HEK293 (cell line): Measurements from ENCODE around the gene ESCO1.

Experiments used
- CTCF ChIP-seq: fragments of 450-650 bp; formaldehyde crosslinking; IDR thresholded peaks from 2 replicates; pipeline ENCODE4 v1.5.1; 2016; ENCODE audit warnings: missing biosample characterization, missing genetic modification characterization
- MZF1 ChIP-seq: fragments of 450-650 bp; formaldehyde crosslinking; IDR thresholded peaks from 2 replicates; pipeline ENCODE4 v1.5.1; 2017; ENCODE audit warnings: missing biosample characterization, missing genetic modification characterization, borderline replicate concordance
- SP2 ChIP-seq: fragments of 450-650 bp; formaldehyde crosslinking; IDR thresholded peaks from 2 replicates; pipeline ENCODE4 v1.5.1; 2016; ENCODE audit warnings: missing biosample characterization, missing genetic modification characterization
- ZNF335 ChIP-seq: fragments of 450-650 bp; formaldehyde crosslinking; conservative IDR thresholded peaks from 2 replicates; pipeline ENCODE4 v1.5.1; 2016; ENCODE audit warnings: missing biosample characterization, missing genetic modification characterization
- ZNF391 ChIP-seq: fragments of 450-650 bp; formaldehyde crosslinking; IDR thresholded peaks from 2 replicates; pipeline ENCODE4 v1.5.1; 2016; ENCODE audit warnings: low read depth, missing biosample characterization, missing genetic modification characterization, borderline replicate concordance
- ZNF518A ChIP-seq: fragments of 450-650 bp; formaldehyde crosslinking; conservative IDR thresholded peaks from 2 replicates; pipeline ENCODE4 v1.5.1; 2016; ENCODE audit warnings: low read depth, missing biosample characterization, missing genetic modification characterization
- ZNF654 ChIP-seq: fragments of 450-650 bp; formaldehyde crosslinking; IDR thresholded peaks from 2 replicates; pipeline ENCODE4 v1.5.1; 2016; ENCODE audit warnings: low read depth, missing biosample characterization, missing genetic modification characterization
- ZNF670 ChIP-seq: fragments of 450-650 bp; formaldehyde crosslinking; IDR thresholded peaks from 2 replicates; pipeline ENCODE4 v1.5.1; 2016; ENCODE audit warnings: missing biosample characterization, missing genetic modification characterization, low read depth
- ZNF768 ChIP-seq: fragments of 450-650 bp; formaldehyde crosslinking; IDR thresholded peaks from 2 replicates; pipeline ENCODE4 v1.5.1; 2018; ENCODE audit warnings: missing biosample characterization, mild to moderate bottlenecking, missing genetic modification characterization

DNA sequence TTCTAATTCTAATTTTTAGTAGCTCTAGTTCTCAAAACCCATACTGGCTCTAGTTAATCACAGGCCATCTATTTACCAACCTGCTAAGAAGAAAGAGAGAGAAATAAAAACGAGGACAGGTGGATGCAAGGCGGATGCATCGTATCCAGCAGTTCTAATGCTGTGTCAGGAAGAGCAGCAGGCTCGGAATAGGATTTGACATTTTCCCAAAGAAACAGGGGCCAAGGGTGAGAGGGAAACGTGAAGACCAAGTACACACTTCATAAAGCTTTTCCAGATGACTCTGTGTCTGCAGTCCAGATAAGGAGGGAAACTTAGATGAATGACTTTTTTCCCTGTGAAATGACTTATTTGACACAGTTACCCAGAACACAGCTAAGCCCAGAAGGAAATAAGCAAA is 117.5 kb downstream of the ESCO1 start:
- no peak for TF ChIP-seq CTCF (tag by site-specific recombination)
- TF ChIP-seq ZNF670: no peak
- TF ChIP-seq ZNF518A (tag by site-specific recombination): no peak
- no peak for TF ChIP-seq SP2 (tag by site-specific recombination)
- no peak for TF ChIP-seq ZNF391 (tag by site-specific recombination)
- no peak for TF ChIP-seq ZNF768 (tag by site-specific recombination)
- TF ChIP-seq MZF1: no peak
- no peak for TF ChIP-seq ZNF654
- no peak for TF ChIP-seq ZNF335 (tag by site-specific recombination)
